Mucosa of descending colon (tissue), 3 donors: ENCODE measurements around the gene ALX4. TPM values are rescaled to one million over a fixed set of nuclear protein-coding genes. Genes with fewer than 3 reads are reported as not detected.

Source experiments
- ATAC-seq: fragments of 200-7000 bp; cut with Tn5 transposase; one replicate; pipeline ENCODE4 v1.9.1; 2020; ENCODE audit warnings: mild to moderate bottlenecking, moderate library complexity
- DNase-seq, 3 donors: peaks; one replicate each; pipeline ENCODE4 v3.0.0-alpha.2; 2020
- H3K36me3 ChIP-seq: fragments of 200-600 bp; one replicate; pipeline ENCODE4 v1.8.0; 2021; ENCODE audit warnings: low read depth, mild to moderate bottlenecking
- H3K4me1 ChIP-seq: fragments of 200-600 bp; one replicate; pipeline ENCODE4 v1.8.0; 2021; ENCODE audit warnings: low read depth, mild to moderate bottlenecking
- H3K4me3 ChIP-seq: fragments of 200-600 bp; one replicate; pipeline ENCODE4 v1.8.0; 2021; ENCODE audit warnings: mild to moderate bottlenecking
- H3K9me3 ChIP-seq: fragments of 200-600 bp; one replicate; pipeline ENCODE4 v1.8.0; 2021; ENCODE audit warnings: mild to moderate bottlenecking
- CTCF ChIP-seq: fragments of 200-600 bp; IDR thresholded peaks from one replicate; pipeline ENCODE4 v1.8.0; 2022; ENCODE audit warnings: antibody characterized with exemption, mild to moderate bottlenecking
- intact Hi-C, 2 donors: fragments of 100-400 bp; cut with DNase I in 1 of 2; cut with micrococcal nuclease in 1 of 2; formaldehyde crosslinking; loops; one replicate each; pipeline versions ENCODE4 v1.11.0 to v1.11.1; 2022; cut with DNase I, micrococcal nuclease
- total RNA-seq, 3 donors: library from RNA; stranded (reverse); fragmentation: NEBNext Ultra II Directional in 2 of 3; extraction: Animal tissue kit (Norgen Biotek cat#: 25700) in 2 of 3; gene quantifications; one replicate each; pipeline versions ENCODE4 v1.2.1 to v1.2.4, GENCODE V29; 2021 to 2023
- donor health status: DM: no; HTN: no; CAD: no; lungs with moderate emphysema.
- donor health status: DM: no; HTN: no; CAD: no.
- donor health status: DM: no; HTN: yes; CAD: no.

ALX4 gene
- total RNA-seq, 3 donors from 2014 or later, result not detected

GRCh38 chr11:44257338-44258189, 52.4 kb downstream of the ALX4 start:
- Histone ChIP-seq H3K4me3 (no peak overlapping the region), H3K36me3 (no peaks in the 10 kb centered on the region), H3K9me3 (peaks cover 9% of the 10 kb centered on the region), H3K4me1 (no peaks in the 10 kb centered on the region)
- ATAC-seq, result no peak
- intact Hi-C loops, result no loop called here
- DNase-seq, result no peak
- TF ChIP-seq CTCF, result no peak

- DNase-seq, result no peak
- Histone ChIP-seq H3K4me1 (no peaks in the 10 kb centered on the region), H3K36me3 (no peaks in the 10 kb centered on the region), H3K4me3 (no peak overlapping the region), H3K9me3 (peaks cover 14% of the 10 kb centered on the region)
- intact Hi-C loops, result no loop called here
- ATAC-seq, result no peak
- no peak for TF ChIP-seq CTCF
Observed at GRCh38 chr11:44256673-44257291, 53.2 kb downstream of the ALX4 start.

- DNase-seq (no peak), ATAC-seq (no peak)
- intact Hi-C loops, result no loop called here
- Histone ChIP-seq H3K36me3 (no peaks in the 10 kb centered on the region), H3K4me3 (no peak overlapping the region), H3K9me3 (peaks cover 14% of the 10 kb centered on the region), H3K4me1 (no peaks in the 10 kb centered on the region)
- no peak for TF ChIP-seq CTCF
Observed at GRCh38 chr11:44255406-44256071, 54.4 kb downstream of the ALX4 start.

GRCh38 chr11:44252999-44253602, 56.8 kb downstream of the ALX4 start:
- no peak overlapping the region for H3K4me3 ChIP-seq
- no peak for TF ChIP-seq CTCF
- no peak for DNase-seq
- peaks cover 14% of the 10 kb centered on the region for H3K9me3 ChIP-seq
- no peak for ATAC-seq
- H3K4me1 ChIP-seq, result no peaks in the 10 kb centered on the region
- intact Hi-C loops, result no loop called here
- no peaks in the 10 kb centered on the region for H3K36me3 ChIP-seq

GRCh38 chr11:44250421-44250820, 59.5 kb downstream of the ALX4 start:
- Histone ChIP-seq H3K4me1 (no peaks in the 10 kb centered on the region), H3K9me3 (peaks cover 14% of the 10 kb centered on the region), H3K4me3 (no peak overlapping the region), H3K36me3 (no peaks in the 10 kb centered on the region)
- no peak for ATAC-seq
- DNase-seq, result no peak
- no peak for TF ChIP-seq CTCF
- intact Hi-C loops, result no loop called here
